ENCODE data around the gene LRRC25.
"Not testable (repeated sequence)": the region's sequence is repeated elsewhere in the genome, so short reads cannot be mapped to it uniquely, and the experiment has no call there.

Gene LRRC25

DNA sequence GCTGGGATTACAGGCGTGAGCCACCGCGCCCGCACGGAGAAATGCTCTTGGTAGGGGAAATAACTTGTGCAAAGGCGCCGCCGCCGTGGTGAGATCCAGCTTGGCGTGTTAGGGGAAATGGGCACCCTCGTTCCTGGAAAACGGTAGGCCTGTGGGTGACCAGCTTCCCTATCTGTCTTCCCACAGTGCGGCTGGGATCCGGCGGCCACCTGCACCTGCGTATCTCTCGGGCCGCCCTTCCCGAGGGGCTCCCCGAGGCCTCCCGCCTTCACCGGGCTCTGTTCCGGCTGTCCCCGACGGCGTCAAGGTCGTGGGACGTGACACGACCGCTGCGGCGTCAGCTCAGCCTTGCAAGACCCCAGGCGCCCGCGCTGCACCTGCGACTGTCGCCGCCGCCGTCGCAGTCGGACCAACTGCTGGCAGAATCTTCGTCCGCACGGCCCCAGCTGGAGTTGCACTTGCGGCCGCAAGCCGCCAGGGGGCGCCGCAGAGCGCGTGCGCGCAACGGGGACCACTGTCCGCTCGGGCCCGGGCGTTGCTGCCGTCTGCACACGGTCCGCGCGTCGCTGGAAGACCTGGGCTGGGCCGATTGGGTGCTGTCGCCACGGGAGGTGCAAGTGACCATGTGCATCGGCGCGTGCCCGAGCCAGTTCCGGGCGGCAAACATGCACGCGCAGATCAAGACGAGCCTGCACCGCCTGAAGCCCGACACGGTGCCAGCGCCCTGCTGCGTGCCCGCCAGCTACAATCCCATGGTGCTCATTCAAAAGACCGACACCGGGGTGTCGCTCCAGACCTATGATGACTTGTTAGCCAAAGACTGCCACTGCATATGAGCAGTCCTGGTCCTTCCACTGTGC lies 9.1 kb downstream of the LRRC25 start:
- DNase-seq (ENCODE audit: extremely low read depth, insufficient read length), result peak; percentile 90
- H3K4me3 ChIP-seq (replicated peaks; ENCODE audit: low read depth, low read length), result peak overlapping the region; percentile 53
- TF ChIP-seq, protein P1, sequence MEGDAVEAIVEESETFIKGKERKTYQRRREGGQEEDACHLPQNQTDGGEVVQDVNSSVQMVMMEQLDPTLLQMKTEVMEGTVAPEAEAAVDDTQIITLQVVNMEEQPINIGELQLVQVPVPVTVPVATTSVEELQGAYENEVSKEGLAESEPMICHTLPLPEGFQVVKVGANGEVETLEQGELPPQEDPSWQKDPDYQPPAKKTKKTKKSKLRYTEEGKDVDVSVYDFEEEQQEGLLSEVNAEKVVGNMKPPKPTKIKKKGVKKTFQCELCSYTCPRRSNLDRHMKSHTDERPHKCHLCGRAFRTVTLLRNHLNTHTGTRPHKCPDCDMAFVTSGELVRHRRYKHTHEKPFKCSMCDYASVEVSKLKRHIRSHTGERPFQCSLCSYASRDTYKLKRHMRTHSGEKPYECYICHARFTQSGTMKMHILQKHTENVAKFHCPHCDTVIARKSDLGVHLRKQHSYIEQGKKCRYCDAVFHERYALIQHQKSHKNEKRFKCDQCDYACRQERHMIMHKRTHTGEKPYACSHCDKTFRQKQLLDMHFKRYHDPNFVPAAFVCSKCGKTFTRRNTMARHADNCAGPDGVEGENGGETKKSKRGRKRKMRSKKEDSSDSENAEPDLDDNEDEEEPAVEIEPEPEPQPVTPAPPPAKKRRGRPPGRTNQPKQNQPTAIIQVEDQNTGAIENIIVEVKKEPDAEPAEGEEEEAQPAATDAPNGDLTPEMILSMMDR (IDR thresholded peaks at IDR 0.05; ENCODE audit: insufficient read depth, low read length, poor library complexity, severe bottlenecking), result peak; percentile 82
- H3K36me3 ChIP-seq (ENCODE audit: control insufficient read depth, insufficient read depth, low read length), result no peaks in the 10 kb centered on the region
- no peaks in the 10 kb centered on the region for H3K27me3 ChIP-seq (replicated peaks; ENCODE audit: control insufficient read depth, insufficient read depth, low read length)

- TF ChIP-seq, protein P1 (IDR thresholded peaks at IDR 0.05; ENCODE audit: insufficient read depth, low read length, poor library complexity, severe bottlenecking), result no peak
- DNase-seq (ENCODE audit: extremely low read depth, insufficient read length), result no peak
- H3K4me3 ChIP-seq (replicated peaks; ENCODE audit: low read depth, low read length), result peak overlapping the region; percentile 51
- H3K36me3 ChIP-seq (ENCODE audit: control insufficient read depth, insufficient read depth, low read length), result no peaks in the 10 kb centered on the region
- H3K27me3 ChIP-seq (replicated peaks; ENCODE audit: control insufficient read depth, insufficient read depth, low read length), result no peaks in the 10 kb centered on the region
Observed at GRCh38 chr19:18386543-18387271, 10.7 kb downstream of the LRRC25 start.

- TF ChIP-seq, protein P1 (IDR thresholded peaks at IDR 0.05; ENCODE audit: insufficient read depth, low read length, poor library complexity, severe bottlenecking), result peak; percentile 81
- H3K36me3 ChIP-seq (ENCODE audit: control insufficient read depth, insufficient read depth, low read length), result no peaks in the 10 kb centered on the region
- peak within 1 kb of the TSS; percentile 51 for H3K4me3 ChIP-seq (replicated peaks; ENCODE audit: low read depth, low read length)
- H3K27me3 ChIP-seq (replicated peaks; ENCODE audit: control insufficient read depth, insufficient read depth, low read length), result no peaks in the 10 kb centered on the region
- no peak for DNase-seq (ENCODE audit: extremely low read depth, insufficient read length)
Observed at GRCh38 chr19:18385675-18386542, 11.5 kb downstream of the LRRC25 start, which contains the start of gene GDF15. Gene GDF15, plus strand, starts transcription at chr19:18386158. Its CDS starts 32 bp downstream, at chr19:18386190.

GRCh38 chr19:18385359-18385674 lies 12.1 kb downstream of the LRRC25 start:
- TF ChIP-seq, protein P1 (IDR thresholded peaks at IDR 0.05; ENCODE audit: insufficient read depth, low read length, poor library complexity, severe bottlenecking), result no peak
- DNase-seq (ENCODE audit: extremely low read depth, insufficient read length), result no peak

GRCh38 chr19:18384775-18385174 lies 12.6 kb downstream of the LRRC25 start:
- no peak overlapping the region for H3K4me3 ChIP-seq (replicated peaks; ENCODE audit: low read depth, low read length)
- no peaks in the 10 kb centered on the region for H3K27me3 ChIP-seq (replicated peaks; ENCODE audit: control insufficient read depth, insufficient read depth, low read length)
- TF ChIP-seq, protein P1 (IDR thresholded peaks at IDR 0.05; ENCODE audit: insufficient read depth, low read length, poor library complexity, severe bottlenecking), result no peak
- no peak for DNase-seq (ENCODE audit: extremely low read depth, insufficient read length)
- no peaks in the 10 kb centered on the region for H3K36me3 ChIP-seq (ENCODE audit: control insufficient read depth, insufficient read depth, low read length)

More at GRCh38 chr19:18385359-18385674, 12.1 kb downstream of the LRRC25 start:
- Histone ChIP-seq H3K36me3 (ENCODE audit: control insufficient read depth, insufficient read depth, low read length) (no peaks in the 10 kb centered on the region), H3K4me3 (replicated peaks; ENCODE audit: low read depth, low read length) (no peak overlapping the region), H3K27me3 (replicated peaks; ENCODE audit: control insufficient read depth, insufficient read depth, low read length) (no peaks in the 10 kb centered on the region)

GRCh38 chr19:18383622-18384021 lies 13.8 kb downstream of the LRRC25 start:
- not testable (repeated sequence) for H3K27me3 ChIP-seq (replicated peaks; ENCODE audit: control insufficient read depth, insufficient read depth, low read length); H3K36me3 ChIP-seq (ENCODE audit: control insufficient read depth, insufficient read depth, low read length); DNase-seq (ENCODE audit: extremely low read depth, insufficient read length); H3K4me3 ChIP-seq (replicated peaks; ENCODE audit: low read depth, low read length)
